Measurements from ENCODE around the gene SVIL. TPM values are rescaled to one million over a fixed set of nuclear protein-coding genes. Genes with fewer than 3 reads are reported as not detected.
"Not testable (repeated sequence)": the region's sequence is repeated elsewhere in the genome, so short reads cannot be mapped to it uniquely, and the experiment has no call there.

The SVIL gene
- total RNA-seq, 1 donor, result 36.9 TPM

DNA sequence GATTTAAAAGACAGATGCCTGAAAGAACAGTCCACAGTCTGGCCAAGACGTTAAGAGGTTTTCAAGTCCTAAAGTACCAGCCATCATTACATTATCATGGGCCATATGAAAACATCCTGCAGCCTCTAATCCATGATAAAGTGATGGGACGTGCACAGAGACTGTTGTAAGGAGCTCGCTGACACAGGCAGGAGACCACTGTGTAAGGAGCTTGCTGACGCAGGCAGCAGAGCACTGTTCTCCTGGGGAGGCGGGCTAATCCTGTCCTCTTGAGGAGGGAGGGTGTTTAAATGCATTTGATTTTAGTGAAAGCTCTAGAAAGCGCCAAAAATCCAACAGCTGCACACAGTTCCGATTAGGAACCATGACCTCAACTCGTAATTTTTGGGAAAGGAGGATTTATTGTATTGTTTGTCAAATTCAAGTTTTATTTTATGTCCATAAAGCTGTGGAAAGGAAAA, 16.9 kb downstream of the SVIL start:
- H3K9me3 ChIP-seq (ENCODE audit: low read depth, low read length), result no peaks in the 10 kb centered on the region
- no peaks in the 10 kb centered on the region for H3K36me3 ChIP-seq (ENCODE audit: insufficient read depth, low read length)
- H4K20me1 ChIP-seq (ENCODE audit: insufficient read depth, low read length), result peaks cover 5% of the 10 kb centered on the region
- TF ChIP-seq, protein P1, sequence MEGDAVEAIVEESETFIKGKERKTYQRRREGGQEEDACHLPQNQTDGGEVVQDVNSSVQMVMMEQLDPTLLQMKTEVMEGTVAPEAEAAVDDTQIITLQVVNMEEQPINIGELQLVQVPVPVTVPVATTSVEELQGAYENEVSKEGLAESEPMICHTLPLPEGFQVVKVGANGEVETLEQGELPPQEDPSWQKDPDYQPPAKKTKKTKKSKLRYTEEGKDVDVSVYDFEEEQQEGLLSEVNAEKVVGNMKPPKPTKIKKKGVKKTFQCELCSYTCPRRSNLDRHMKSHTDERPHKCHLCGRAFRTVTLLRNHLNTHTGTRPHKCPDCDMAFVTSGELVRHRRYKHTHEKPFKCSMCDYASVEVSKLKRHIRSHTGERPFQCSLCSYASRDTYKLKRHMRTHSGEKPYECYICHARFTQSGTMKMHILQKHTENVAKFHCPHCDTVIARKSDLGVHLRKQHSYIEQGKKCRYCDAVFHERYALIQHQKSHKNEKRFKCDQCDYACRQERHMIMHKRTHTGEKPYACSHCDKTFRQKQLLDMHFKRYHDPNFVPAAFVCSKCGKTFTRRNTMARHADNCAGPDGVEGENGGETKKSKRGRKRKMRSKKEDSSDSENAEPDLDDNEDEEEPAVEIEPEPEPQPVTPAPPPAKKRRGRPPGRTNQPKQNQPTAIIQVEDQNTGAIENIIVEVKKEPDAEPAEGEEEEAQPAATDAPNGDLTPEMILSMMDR (IDR thresholded peaks at IDR 0.05; ENCODE audit: extremely low read depth, low read depth, low read length), result no peak
- H3K27ac ChIP-seq (ENCODE audit: low read depth, low read length), result no peak overlapping the region
- H2AFZ ChIP-seq (ENCODE audit: low read length), result no peak overlapping the region
- no peak overlapping the region for H3K4me3 ChIP-seq (ENCODE audit: insufficient read depth, low read length)
- no peak overlapping the region for H3K4me2 ChIP-seq (ENCODE audit: insufficient read depth, low read length)
- H3K4me1 ChIP-seq (ENCODE audit: insufficient read depth, low read length), result peaks cover 23% of the 10 kb centered on the region
- H3K27me3 ChIP-seq (ENCODE audit: insufficient read depth, low read length), result no peaks in the 10 kb centered on the region
- peaks cover 63% of the 10 kb centered on the region for H3K79me2 ChIP-seq (ENCODE audit: insufficient read depth, low read length)
- no peak for DNase-seq (ENCODE audit: insufficient read length, low spot score, missing footprints)

DNA sequence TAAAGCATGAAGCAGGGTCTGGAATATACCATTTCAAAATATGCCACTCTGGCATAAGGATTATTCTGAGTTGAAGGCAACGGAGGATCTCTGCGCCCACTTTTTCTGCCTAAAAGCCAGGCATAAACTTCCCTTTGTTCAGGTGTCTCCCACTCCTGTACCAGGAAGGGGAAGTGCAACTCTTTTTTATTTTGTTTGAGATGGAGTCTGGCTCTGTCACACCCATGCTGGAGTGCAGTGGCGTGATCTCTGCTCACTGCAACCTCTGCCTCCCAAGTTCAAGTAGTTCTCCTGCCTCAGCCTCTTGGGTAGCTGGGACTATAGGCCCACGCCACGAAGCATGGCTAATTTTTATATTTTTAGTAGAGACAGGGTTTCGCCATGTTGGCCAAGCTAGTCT, 18.2 kb downstream of the SVIL start:
- peaks cover 64% of the 10 kb centered on the region for H3K79me2 ChIP-seq (ENCODE audit: insufficient read depth, low read length)
- H3K27me3 ChIP-seq (ENCODE audit: insufficient read depth, low read length), result no peaks in the 10 kb centered on the region
- H3K9me3 ChIP-seq (ENCODE audit: low read depth, low read length), result no peaks in the 10 kb centered on the region
- H2AFZ ChIP-seq (ENCODE audit: low read length), result no peak overlapping the region
- no peak overlapping the region for H3K4me2 ChIP-seq (ENCODE audit: insufficient read depth, low read length)
- TF ChIP-seq, protein P1 (IDR thresholded peaks at IDR 0.05; ENCODE audit: extremely low read depth, low read depth, low read length), result no peak
- no peak for DNase-seq (ENCODE audit: insufficient read length, low spot score, missing footprints)
- H3K27ac ChIP-seq (ENCODE audit: low read depth, low read length), result no peak overlapping the region
- no peaks in the 10 kb centered on the region for H3K36me3 ChIP-seq (ENCODE audit: insufficient read depth, low read length)
- H3K4me3 ChIP-seq (ENCODE audit: insufficient read depth, low read length), result no peak overlapping the region
- peaks cover 5% of the 10 kb centered on the region for H4K20me1 ChIP-seq (ENCODE audit: insufficient read depth, low read length)
- H3K4me1 ChIP-seq (ENCODE audit: insufficient read depth, low read length), result peaks cover 23% of the 10 kb centered on the region

DNA sequence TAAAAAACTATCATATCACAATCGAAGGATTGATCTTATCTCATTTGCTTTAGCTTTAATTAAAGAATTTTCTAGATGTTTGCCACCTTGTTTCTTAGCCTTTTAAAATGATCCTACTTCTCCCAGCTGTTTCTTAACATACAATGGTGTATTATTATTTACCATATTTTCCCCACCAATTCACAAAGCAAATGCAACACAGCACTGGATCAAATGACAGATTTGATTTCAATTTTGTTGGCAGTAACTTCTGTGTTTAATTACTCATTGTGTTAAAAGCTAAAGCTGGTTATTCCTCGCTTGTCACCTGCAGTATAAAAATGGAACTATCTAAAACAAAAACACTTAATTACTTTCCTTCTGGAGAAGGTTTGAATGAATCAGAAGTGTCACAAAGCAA, 19.6 kb downstream of the SVIL start:
- H2AFZ ChIP-seq (ENCODE audit: low read length), result no peak overlapping the region
- no peaks in the 10 kb centered on the region for H3K36me3 ChIP-seq (ENCODE audit: insufficient read depth, low read length)
- H3K27me3 ChIP-seq (ENCODE audit: insufficient read depth, low read length), result no peaks in the 10 kb centered on the region
- H3K4me1 ChIP-seq (ENCODE audit: insufficient read depth, low read length), result peaks cover 16% of the 10 kb centered on the region
- TF ChIP-seq, protein P1 (IDR thresholded peaks at IDR 0.05; ENCODE audit: extremely low read depth, low read depth, low read length), result no peak
- H3K79me2 ChIP-seq (ENCODE audit: insufficient read depth, low read length), result peaks cover 60% of the 10 kb centered on the region
- no peaks in the 10 kb centered on the region for H3K9me3 ChIP-seq (ENCODE audit: low read depth, low read length)
- H4K20me1 ChIP-seq (ENCODE audit: insufficient read depth, low read length), result peaks cover 5% of the 10 kb centered on the region
- no peak overlapping the region for H3K4me2 ChIP-seq (ENCODE audit: insufficient read depth, low read length)
- peak; percentile 62 for DNase-seq (ENCODE audit: insufficient read length, low spot score, missing footprints)
- no peak overlapping the region for H3K27ac ChIP-seq (ENCODE audit: low read depth, low read length)
- H3K4me3 ChIP-seq (ENCODE audit: insufficient read depth, low read length), result no peak overlapping the region

DNA sequence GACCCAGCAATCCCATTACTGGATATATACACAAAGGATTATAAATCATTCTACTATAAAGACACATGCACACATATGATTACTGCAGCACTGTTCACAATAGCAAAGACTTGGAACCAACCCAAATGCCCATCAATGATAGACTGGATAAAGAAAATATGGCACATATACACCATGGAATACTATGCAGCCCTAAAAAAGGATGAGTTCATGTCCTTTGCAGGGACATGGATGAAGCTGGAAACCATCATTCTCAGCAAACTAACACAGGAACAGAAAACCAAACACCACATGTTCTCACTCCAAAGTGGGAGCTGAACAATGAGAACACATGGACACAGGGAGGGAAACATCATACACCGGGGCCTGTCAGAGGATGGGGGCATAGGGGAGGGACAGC, 20.5 kb downstream of the SVIL start:
- not testable (repeated sequence) for H2AFZ ChIP-seq (ENCODE audit: low read length); H3K36me3 ChIP-seq (ENCODE audit: insufficient read depth, low read length); H3K27me3 ChIP-seq (ENCODE audit: insufficient read depth, low read length); DNase-seq (ENCODE audit: insufficient read length, low spot score, missing footprints); H4K20me1 ChIP-seq (ENCODE audit: insufficient read depth, low read length); H3K4me3 ChIP-seq (ENCODE audit: insufficient read depth, low read length); H3K9me3 ChIP-seq (ENCODE audit: low read depth, low read length); H3K4me2 ChIP-seq (ENCODE audit: insufficient read depth, low read length); H3K27ac ChIP-seq (ENCODE audit: low read depth, low read length)
- Histone ChIP-seq H3K79me2 (ENCODE audit: insufficient read depth, low read length) (peaks cover 58% of the 10 kb centered on the region), H3K4me1 (ENCODE audit: insufficient read depth, low read length) (peaks cover 12% of the 10 kb centered on the region)
